Lower leg skin (tissue), 4 donors: ENCODE results near the gene ZBTB7C. TPM values are rescaled to one million over a fixed set of nuclear protein-coding genes. Genes with fewer than 3 reads are reported as not detected.

Source experiments
- DNase-seq, 2 donors: peaks; one replicate each; pipeline ENCODE4 v3.0.0-alpha.2; 2019; ENCODE audit warnings: low spot score in 2 of 2
- H3K4me3 ChIP-seq: fragments of 200-600 bp; sonication (generic); 2 replicates; pipeline ENCODE4 v1.5.1; 2017; ENCODE audit warnings: mild to moderate bottlenecking, low read depth; ENCODE audit not compliant: poor library complexity, severe bottlenecking
- POLR2A ChIP-seq, 2 donors: fragments of 450-650 bp; IDR thresholded peaks; one replicate each; pipeline ENCODE4 v1.6.1; 2016 to 2017; ENCODE audit warnings: antibody characterized with exemption in 2 of 2, mild to moderate bottlenecking in 1 of 2, moderate library complexity in 1 of 2
- WGBS, 2 donors: methylation state at CpG; one replicate each; pipeline ENCODE4 v1.1.5; 2018; 5-methylcytosine and 5-hydroxymethylcytosine counted together
- intact Hi-C: fragments of 100-400 bp; cut with DNase I; formaldehyde crosslinking; loops from one replicate; pipeline ENCODE4 v1.15.0; 2023; ENCODE audit warnings: low total_unique reads
- total RNA-seq, 4 donors: library from RNA; depleted of rRNA; stranded (reverse); fragments of >200 nt; gene quantifications; one replicate each; pipeline ENCODE4 v1.1.0, GENCODE V29; 2016
- TF ChIP-seq, protein P1 (sequence below), 3 donors: fragments of 450-650 bp; IDR thresholded peaks; one replicate each; pipeline ENCODE4 v1.5.1; 2016; ENCODE audit warnings: antibody characterized with exemption in 3 of 3, mild to moderate bottlenecking in 3 of 3, moderate library complexity in 2 of 3

Gene ZBTB7C
- total RNA-seq, 4 donors from 2014 or later = 44.2 to 59.7 (median 50.7) TPM

DNA sequence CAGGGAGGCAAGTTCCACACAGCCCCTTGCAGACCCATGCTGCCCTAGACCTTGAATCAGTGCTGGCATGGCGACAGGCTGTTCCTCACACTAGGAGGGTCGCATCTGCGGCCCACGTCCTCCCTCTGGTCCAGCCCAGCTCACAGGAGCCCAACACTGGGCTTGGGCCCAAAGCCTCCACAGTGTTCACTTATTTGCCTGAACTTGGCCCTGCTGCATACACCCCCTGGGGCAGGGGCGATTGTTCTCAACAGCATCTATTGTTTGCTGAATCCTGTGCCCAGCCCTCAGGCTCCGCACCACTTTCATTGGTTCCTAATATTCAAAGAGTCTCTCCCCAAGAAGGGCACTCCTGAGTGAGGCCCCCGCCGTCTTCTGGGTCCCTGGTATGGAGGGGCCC is 90.7 kb downstream of the ZBTB7C start:
- no peak overlapping the region for H3K4me3 ChIP-seq
- DNase-seq = no peak
- 77 to 85% methylated on average over 8 of the region's 8 CpGs for WGBS, 2 donors
- intact Hi-C loops = no loop called here
- TF ChIP-seq POLR2A (IDR thresholded peaks at IDR 0.05) = no peak
- TF ChIP-seq, protein P1, sequence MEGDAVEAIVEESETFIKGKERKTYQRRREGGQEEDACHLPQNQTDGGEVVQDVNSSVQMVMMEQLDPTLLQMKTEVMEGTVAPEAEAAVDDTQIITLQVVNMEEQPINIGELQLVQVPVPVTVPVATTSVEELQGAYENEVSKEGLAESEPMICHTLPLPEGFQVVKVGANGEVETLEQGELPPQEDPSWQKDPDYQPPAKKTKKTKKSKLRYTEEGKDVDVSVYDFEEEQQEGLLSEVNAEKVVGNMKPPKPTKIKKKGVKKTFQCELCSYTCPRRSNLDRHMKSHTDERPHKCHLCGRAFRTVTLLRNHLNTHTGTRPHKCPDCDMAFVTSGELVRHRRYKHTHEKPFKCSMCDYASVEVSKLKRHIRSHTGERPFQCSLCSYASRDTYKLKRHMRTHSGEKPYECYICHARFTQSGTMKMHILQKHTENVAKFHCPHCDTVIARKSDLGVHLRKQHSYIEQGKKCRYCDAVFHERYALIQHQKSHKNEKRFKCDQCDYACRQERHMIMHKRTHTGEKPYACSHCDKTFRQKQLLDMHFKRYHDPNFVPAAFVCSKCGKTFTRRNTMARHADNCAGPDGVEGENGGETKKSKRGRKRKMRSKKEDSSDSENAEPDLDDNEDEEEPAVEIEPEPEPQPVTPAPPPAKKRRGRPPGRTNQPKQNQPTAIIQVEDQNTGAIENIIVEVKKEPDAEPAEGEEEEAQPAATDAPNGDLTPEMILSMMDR (IDR thresholded peaks at IDR 0.05) = no peak

DNA sequence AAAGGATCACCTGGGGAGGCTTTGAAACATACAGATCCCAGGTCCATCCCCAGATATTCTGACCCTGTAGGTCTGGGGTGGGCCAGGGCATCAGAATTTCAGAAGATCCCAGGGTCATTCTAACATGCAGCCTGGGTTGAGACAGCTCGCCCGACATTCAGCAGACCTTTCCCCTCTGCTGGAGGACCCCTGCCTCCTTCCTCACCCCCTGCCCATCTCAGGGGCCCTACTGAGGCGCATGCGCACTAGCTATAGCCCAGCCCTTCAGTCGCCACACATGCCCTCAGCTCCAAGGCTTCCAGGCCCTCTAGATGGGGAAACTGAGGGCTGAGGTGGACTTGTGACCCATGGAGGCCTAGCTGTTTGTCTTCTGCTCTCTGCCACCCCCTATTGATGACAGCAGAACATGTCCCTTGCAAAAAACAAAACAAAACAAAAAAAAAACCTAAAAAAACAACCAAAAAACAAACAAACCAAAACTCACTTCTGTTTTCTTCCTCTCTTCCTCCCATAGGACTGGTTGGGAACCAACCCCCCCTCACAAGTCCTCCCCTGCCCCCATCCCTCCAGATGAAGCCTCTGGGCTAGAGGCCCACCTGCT is 91.3 kb downstream of the ZBTB7C start:
- WGBS, 2 donors = 95% methylated on average over 5 of the region's 5 CpGs
- no peak for TF ChIP-seq POLR2A (IDR thresholded peaks at IDR 0.05)
- TF ChIP-seq, protein P1 (IDR thresholded peaks at IDR 0.05) = no peak
- no peak overlapping the region for H3K4me3 ChIP-seq
- no peak for DNase-seq
- intact Hi-C loops = no loop called here

DNA sequence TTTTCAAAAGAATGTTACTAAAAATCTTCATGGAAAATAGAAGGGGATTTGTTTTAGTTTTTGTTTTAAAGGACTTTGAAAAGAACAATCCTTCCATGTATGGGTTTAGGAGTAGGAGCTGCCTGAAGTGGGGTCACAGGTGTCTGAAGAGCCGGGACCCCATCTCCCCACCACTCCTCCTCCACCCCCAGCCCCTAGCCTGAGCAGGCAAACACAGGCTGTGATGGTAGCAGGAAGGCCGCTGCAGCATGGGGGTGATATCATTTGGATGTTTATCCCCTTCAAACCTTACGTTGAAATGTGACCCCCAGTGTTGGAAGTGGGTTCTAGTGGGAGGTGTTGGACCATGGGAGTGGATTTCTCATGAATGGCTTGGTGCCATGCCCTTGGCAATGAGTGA is 93.0 kb downstream of the ZBTB7C start:
- H3K4me3 ChIP-seq = no peak overlapping the region
- intact Hi-C loops = no loop called here
- WGBS, 2 donors = 85 to 93% methylated on average over 3 of the region's 3 CpGs
- TF ChIP-seq, protein P1 (IDR thresholded peaks at IDR 0.05) = no peak
- DNase-seq = no peak

DNA sequence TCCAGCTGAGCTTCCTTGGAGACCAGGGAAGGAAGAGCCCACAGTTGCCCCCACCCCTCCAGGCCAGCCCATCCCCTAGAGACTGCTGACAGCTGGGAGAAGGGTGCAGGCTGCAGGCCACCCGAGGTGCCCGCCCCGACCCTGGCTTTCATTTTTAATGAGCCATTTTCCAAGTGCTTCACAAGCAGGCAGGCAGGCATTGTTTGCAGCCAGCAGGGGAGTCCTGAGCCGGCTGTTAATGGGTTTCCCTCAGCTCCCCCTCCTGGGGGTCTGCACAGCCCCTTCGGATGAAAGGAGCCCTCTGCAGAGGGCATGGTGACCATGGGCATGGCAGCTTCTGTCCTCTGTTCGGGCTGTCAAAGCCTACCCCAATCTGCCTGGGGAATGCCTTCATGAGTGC is 94.5 kb downstream of the ZBTB7C start:
- H3K4me3 ChIP-seq = no peak overlapping the region
- intact Hi-C loops = no loop called here
- TF ChIP-seq POLR2A (IDR thresholded peaks at IDR 0.05) = no peak
- TF ChIP-seq, protein P1 (IDR thresholded peaks at IDR 0.05) = no peak
- 72 to 73% methylated on average over 6 of the region's 6 CpGs for WGBS, 2 donors
- no peak for DNase-seq

DNA sequence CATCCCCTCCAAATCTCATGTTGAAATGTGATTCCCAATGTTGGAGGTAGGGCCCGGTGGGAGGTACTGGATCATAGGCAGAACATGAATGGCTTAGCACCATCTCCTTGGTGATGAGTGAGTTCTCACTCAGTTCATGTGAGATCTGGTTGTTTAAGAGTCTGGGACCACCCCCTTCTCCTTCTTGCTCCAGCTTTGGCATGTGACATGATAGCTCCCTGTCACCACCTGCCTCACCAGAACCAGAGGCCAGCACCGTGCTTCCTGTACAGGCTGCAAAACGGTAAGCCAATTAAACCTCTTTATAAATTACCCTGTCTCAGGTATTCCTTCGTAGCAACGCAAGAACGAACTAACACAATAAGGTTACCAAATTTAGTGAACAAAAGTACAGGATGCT is 95.4 kb downstream of the ZBTB7C start:
- WGBS, 2 donors = 91 to 94% methylated on average over 6 of the region's 6 CpGs
- intact Hi-C loops = no loop called here
- TF ChIP-seq, protein P1 (IDR thresholded peaks at IDR 0.05) = no peak
- no peak for TF ChIP-seq POLR2A (IDR thresholded peaks at IDR 0.05)
- DNase-seq = no peak
- H3K4me3 ChIP-seq = no peak overlapping the region

DNA sequence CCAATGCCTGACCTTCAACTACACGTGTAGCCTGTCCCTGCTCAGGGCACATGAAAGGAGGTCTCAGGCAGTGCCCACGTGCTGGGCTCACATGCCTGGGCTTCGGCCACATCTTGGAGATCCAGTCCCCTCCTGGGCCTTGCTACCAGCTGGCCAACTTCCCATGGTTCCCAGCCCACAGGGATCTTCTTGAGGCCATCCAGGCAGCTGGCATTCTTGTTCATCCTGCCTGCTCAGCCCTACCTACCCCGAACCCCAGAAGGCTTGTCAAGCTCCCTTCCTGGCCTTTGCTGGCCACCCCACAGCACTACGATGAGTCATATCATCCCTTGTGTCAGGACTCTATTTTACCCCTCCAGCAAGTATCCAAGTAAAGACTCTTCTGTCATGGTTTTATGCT is 97.1 kb downstream of the ZBTB7C start:
- WGBS, 2 donors = 84 to 85% methylated on average over 5 of the region's 5 CpGs
- intact Hi-C loops = no loop called here
- TF ChIP-seq, protein P1 (IDR thresholded peaks at IDR 0.05) = no peak
- TF ChIP-seq POLR2A (IDR thresholded peaks at IDR 0.05) = no peak
- no peak for DNase-seq
- H3K4me3 ChIP-seq = no peak overlapping the region
